Smooth muscle cell (in vitro differentiated cells): ENCODE data around the gene PAN3. TPM values are rescaled to one million over a fixed set of nuclear protein-coding genes. Genes with fewer than 3 reads are reported as not detected.

Experiments used
- DNase-seq: peaks from one replicate; lab custom pipeline; 2025; ENCODE audit not compliant: unreplicated experiment; lab: John Stamatoyannopoulos, UW
- H2AFZ ChIP-seq: fragments of 200-600 bp; sonication (generic); 2 replicates; pipeline ENCODE4 v1.6.0; 2016; ENCODE audit warnings: antibody characterized with exemption, low read depth, mild to moderate bottlenecking
- H3F3A ChIP-seq: fragments of 200-600 bp; sonication (generic); 2 replicates; pipeline ENCODE4 v1.6.0; 2017; ENCODE audit warnings: antibody characterized with exemption, low read depth
- H3K27ac ChIP-seq: fragments of 200-600 bp; sonication (generic); 2 replicates; pipeline ENCODE4 v1.5.1; 2016; ENCODE audit warnings: low read depth, mild to moderate bottlenecking
- H3K27me3 ChIP-seq: fragments of 200-600 bp; sonication (generic); 2 replicates; pipeline ENCODE4 v1.6.1; 2016; ENCODE audit warnings: low read depth, mild to moderate bottlenecking
- H3K36me3 ChIP-seq: fragments of 200-600 bp; sonication (generic); 2 replicates; pipeline ENCODE4 v1.5.1; 2016; ENCODE audit warnings: low read depth
- H3K4me1 ChIP-seq: fragments of 200-600 bp; sonication (generic); 2 replicates; pipeline ENCODE4 v1.5.1; 2016; ENCODE audit warnings: low read depth
- H3K4me2 ChIP-seq: fragments of 200-600 bp; sonication (generic); 2 replicates; pipeline ENCODE4 v1.6.0; 2016; ENCODE audit warnings: mild to moderate bottlenecking
- H3K4me3 ChIP-seq: fragments of 200-600 bp; sonication (generic); 2 replicates; pipeline ENCODE4 v1.5.1; 2016; ENCODE audit warnings: mild to moderate bottlenecking
- H3K79me2 ChIP-seq: fragments of 200-600 bp; sonication (generic); 2 replicates; pipeline ENCODE4 v1.6.0; 2016; ENCODE audit warnings: low read depth, mild to moderate bottlenecking
- H3K9ac ChIP-seq: fragments of 200-600 bp; sonication (generic); 2 replicates; pipeline ENCODE4 v1.6.0; 2016; ENCODE audit warnings: low read depth
- H3K9me3 ChIP-seq: fragments of 200-600 bp; sonication (generic); replicated peaks from 2 replicates; pipeline ENCODE4 v1.5.1; 2016; ENCODE audit warnings: low read depth
- H4K20me1 ChIP-seq: fragments of 200-600 bp; sonication (generic); 2 replicates; pipeline ENCODE4 v1.6.0; 2016; ENCODE audit warnings: low read depth
- CTCF ChIP-seq: fragments of 200-600 bp; sonication (generic); IDR thresholded peaks from 2 replicates; pipeline ENCODE4 v1.5.1; 2017; ENCODE audit warnings: borderline replicate concordance, mild to moderate bottlenecking, antibody characterized with exemption; ENCODE audit not compliant: insufficient read depth, poor library complexity, severe bottlenecking
- WGBS: methylation state at CpG from one replicate; pipeline ENCODE4 v1.1.7; 2016; ENCODE audit warnings: low lambda C conversion rate; 5-methylcytosine and 5-hydroxymethylcytosine counted together
- polyA plus RNA-seq: library from polyadenylated mRNA; unstranded; fragments of >200 nt; fragmentation: Nextera tagmentation; extraction: Ambion mirVana; gene quantifications from 2 replicates; pipeline ENCODE4 v1.2.1, GENCODE V29; 2016
- total RNA-seq: library from RNA; depleted of rRNA; stranded (reverse); fragments of >200 nt; gene quantifications from 2 replicates; pipeline ENCODE4 v1.2.3, GENCODE V29; 2014

The PAN3 gene
- total RNA-seq (24.8 and 28.2 TPM in 2 replicates), polyA plus RNA-seq (2.9 and 5.5 TPM in 2 replicates)

- Histone ChIP-seq H3K4me2 (peak within 1 kb of the TSS; percentile 99), H3F3A (peaks cover 6% of the 10 kb centered on the region), H3K36me3 (no peaks in the 10 kb centered on the region), H3K9ac (peak within 1 kb of the TSS; percentile 95), H3K4me3 (peak within 1 kb of the TSS; percentile 88), H3K27ac (peak within 1 kb of the TSS; percentile 95), H3K4me1 (peaks cover 26% of the 10 kb centered on the region), H3K79me2 (peaks cover 47% of the 10 kb centered on the region), H4K20me1 (peaks cover 37% of the 10 kb centered on the region), H3K27me3 (no peaks in the 10 kb centered on the region), H3K9me3 (no peaks in the 10 kb centered on the region), H2AFZ (peak within 1 kb of the TSS; percentile 80)
- WGBS: under 1% methylated on average over 39 of the region's 84 CpGs
- DNase-seq: peak; percentile 69
- TF ChIP-seq CTCF: no peak
These were observed at the start of gene PAN3 for GRCh38 chr13:28138012-28138755. Gene PAN3, plus strand, starts transcription at chr13:28138545. Its CDS starts 113 bp downstream, at chr13:28138658.

- no peaks in the 10 kb centered on the region for H3K79me2 ChIP-seq
- H3K4me1 ChIP-seq: no peaks in the 10 kb centered on the region
- TF ChIP-seq CTCF: no peak
- no peaks in the 10 kb centered on the region for H3K9me3 ChIP-seq
- 81% methylated on average over 1 of the region's 1 CpG for WGBS
- no peak overlapping the region for H3K4me2 ChIP-seq
- no peaks in the 10 kb centered on the region for H3F3A ChIP-seq
- no peak overlapping the region for H3K9ac ChIP-seq
- DNase-seq: no peak
- H2AFZ ChIP-seq: no peak overlapping the region
- H3K4me3 ChIP-seq: no peak overlapping the region
- H4K20me1 ChIP-seq: no peaks in the 10 kb centered on the region
- H3K27me3 ChIP-seq: peaks cover 26% of the 10 kb centered on the region
- H3K36me3 ChIP-seq: no peaks in the 10 kb centered on the region
- H3K27ac ChIP-seq: no peak overlapping the region
These were observed 49.3 kb upstream of the PAN3 start for GRCh38 chr13:28089065-28089464.

GRCh38 chr13:28092431-28092830 lies 45.9 kb upstream of the PAN3 start:
- H3K36me3 ChIP-seq: no peaks in the 10 kb centered on the region
- no peak overlapping the region for H2AFZ ChIP-seq
- H3K27me3 ChIP-seq: peaks cover 42% of the 10 kb centered on the region
- no peak overlapping the region for H3K27ac ChIP-seq
- no peak overlapping the region for H3K9ac ChIP-seq
- no peak overlapping the region for H3K4me3 ChIP-seq
- TF ChIP-seq CTCF: no peak
- H3K4me2 ChIP-seq: no peak overlapping the region
- no peaks in the 10 kb centered on the region for H3K9me3 ChIP-seq
- WGBS: 84% methylated on average over 2 of the region's 2 CpGs
- H4K20me1 ChIP-seq: no peaks in the 10 kb centered on the region
- no peaks in the 10 kb centered on the region for H3F3A ChIP-seq
- H3K79me2 ChIP-seq: no peaks in the 10 kb centered on the region
- no peaks in the 10 kb centered on the region for H3K4me1 ChIP-seq
- DNase-seq: no peak

GRCh38 chr13:28093881-28094280 lies 44.5 kb upstream of the PAN3 start:
- no peaks in the 10 kb centered on the region for H3K36me3 ChIP-seq
- no peaks in the 10 kb centered on the region for H3K79me2 ChIP-seq
- H3K27me3 ChIP-seq: peaks cover 55% of the 10 kb centered on the region
- H3K9me3 ChIP-seq: no peaks in the 10 kb centered on the region
- no peak for DNase-seq
- no peak overlapping the region for H3K9ac ChIP-seq
- 57% methylated on average over 5 of the region's 5 CpGs for WGBS
- no peak overlapping the region for H3K4me2 ChIP-seq
- no peaks in the 10 kb centered on the region for H4K20me1 ChIP-seq
- no peak overlapping the region for H2AFZ ChIP-seq
- no peak overlapping the region for H3K4me3 ChIP-seq
- H3K27ac ChIP-seq: no peak overlapping the region
- TF ChIP-seq CTCF: no peak
- H3K4me1 ChIP-seq: no peaks in the 10 kb centered on the region
- H3F3A ChIP-seq: no peaks in the 10 kb centered on the region
